C4-2B (cell line): ENCODE measurements around the gene SYCN.

Source experiments
- ZFX ChIP-seq: fragments of 450-650 bp; IDR thresholded peaks from 2 replicates; pipeline ENCODE4 v1.6.1; 2017
- TF ChIP-seq, protein P1 (sequence below): fragments of 450-650 bp; conservative IDR thresholded peaks from 2 replicates; pipeline ENCODE4 v1.5.1; 2017; ENCODE audit warnings: mild to moderate bottlenecking

DNA sequence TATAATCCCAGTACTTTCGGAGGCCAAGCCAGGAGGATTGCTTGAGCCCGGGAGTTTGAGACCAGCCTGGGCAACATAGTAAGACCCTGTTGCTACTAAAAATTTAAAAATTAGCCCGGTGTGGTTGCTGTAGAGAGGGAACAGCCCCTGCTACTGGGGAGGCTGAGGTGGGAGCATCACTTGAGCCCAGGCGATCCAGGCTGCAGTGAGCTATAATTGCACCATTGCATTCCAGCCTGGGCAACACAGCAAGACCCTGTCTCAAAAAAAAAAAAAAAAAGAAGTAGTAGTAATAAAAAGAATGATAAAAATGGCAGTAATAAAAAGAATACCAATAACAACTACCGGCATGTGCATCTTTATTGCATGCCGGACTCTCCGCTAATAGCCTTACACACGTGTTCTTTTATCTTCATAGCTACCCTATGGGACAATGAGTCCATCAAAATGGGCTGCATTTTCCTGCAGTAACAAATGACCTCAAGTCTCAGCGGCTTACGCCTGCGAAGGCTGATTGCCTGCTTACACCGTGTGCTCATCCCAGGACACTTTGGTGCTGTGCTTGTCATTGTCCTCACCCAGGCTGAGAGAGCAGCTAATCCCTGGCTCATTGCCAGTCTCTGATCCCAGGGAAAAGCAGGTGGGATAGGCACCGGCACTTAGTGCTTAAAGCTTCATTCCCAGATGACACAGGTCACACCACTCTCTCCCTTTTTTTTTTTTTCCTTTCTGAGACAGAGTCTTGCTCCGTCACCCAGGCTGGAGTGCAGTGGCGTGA lies 14.4 kb upstream of the SYCN start:
- TF ChIP-seq, protein P1, sequence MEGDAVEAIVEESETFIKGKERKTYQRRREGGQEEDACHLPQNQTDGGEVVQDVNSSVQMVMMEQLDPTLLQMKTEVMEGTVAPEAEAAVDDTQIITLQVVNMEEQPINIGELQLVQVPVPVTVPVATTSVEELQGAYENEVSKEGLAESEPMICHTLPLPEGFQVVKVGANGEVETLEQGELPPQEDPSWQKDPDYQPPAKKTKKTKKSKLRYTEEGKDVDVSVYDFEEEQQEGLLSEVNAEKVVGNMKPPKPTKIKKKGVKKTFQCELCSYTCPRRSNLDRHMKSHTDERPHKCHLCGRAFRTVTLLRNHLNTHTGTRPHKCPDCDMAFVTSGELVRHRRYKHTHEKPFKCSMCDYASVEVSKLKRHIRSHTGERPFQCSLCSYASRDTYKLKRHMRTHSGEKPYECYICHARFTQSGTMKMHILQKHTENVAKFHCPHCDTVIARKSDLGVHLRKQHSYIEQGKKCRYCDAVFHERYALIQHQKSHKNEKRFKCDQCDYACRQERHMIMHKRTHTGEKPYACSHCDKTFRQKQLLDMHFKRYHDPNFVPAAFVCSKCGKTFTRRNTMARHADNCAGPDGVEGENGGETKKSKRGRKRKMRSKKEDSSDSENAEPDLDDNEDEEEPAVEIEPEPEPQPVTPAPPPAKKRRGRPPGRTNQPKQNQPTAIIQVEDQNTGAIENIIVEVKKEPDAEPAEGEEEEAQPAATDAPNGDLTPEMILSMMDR, result no peak
- no peak for TF ChIP-seq ZFX
